Measurements from ENCODE around the gene TSC22D1. TPM values are rescaled to one million over a fixed set of nuclear protein-coding genes. Genes with fewer than 3 reads are reported as not detected.

Gene TSC22D1
- total RNA-seq, 1 experiment from 2014 or later = 37.3 TPM

DNA sequence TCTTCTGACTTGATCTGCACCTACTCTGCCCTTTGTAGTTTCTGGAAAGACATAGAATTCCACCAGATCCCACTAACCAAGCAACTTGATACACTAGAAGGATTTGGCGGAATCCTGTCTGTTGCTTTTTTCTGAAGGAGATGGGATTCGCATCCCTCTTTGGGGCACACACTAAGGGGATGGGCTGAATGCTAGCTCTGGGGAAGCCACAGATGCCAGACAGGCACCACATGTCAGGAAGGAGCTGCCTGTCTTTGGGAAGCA lies 150.4 kb downstream of the TSC22D1 start:
- in situ Hi-C loops (cut with HindIII; ENCODE audit: low pct_unique_long_range_greater_than_20kb, low sequenced_read_pairs) = loop anchor here (25.0 kb wide), 1 partner anchor 388 kb away; no protein-coding TSS in a partner anchor

DNA sequence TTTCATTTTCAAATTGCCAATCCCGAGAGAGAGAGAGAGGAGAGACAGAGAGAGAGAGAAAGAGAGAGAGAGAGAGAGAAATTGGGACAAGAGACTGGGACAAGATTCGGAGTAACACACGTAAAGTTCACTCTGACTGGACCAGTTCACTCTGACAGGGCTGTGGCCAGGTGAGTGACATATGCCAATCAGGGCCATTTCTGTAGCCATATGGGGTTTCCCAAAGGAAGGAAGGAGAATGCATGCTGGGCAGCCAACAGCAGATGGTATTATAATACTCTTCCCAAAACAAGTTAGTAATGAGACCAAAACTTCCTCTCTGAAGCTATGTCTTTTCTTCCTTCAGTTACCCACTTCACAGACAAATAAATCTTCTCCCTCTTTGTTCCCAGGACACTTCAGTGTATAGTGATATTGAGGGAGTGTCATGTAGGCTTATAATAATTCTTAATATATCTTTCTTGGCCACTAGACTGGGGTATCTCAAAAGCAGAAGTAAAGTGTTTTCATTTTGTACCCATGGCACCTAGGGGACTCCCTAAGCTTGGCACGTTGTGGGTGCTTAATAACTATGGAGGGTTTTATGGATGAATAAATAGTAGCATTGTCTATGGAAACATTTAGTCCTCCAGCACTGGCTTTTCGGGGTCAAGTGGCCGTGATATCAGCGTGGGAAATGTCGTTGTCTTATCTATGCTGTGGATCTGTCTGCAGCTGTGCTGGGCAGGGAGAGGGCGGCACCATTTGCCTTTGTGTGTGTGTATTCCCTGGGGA lies 150.9 kb downstream of the TSC22D1 start:
- DNase-seq (ENCODE audit: low read depth, low spot score) = no peak
- in situ Hi-C loops (cut with HindIII; ENCODE audit: low pct_unique_long_range_greater_than_20kb, low sequenced_read_pairs) = loop anchor here (25.0 kb wide), 1 partner anchor 388 kb away; no protein-coding TSS in a partner anchor

More for the DNA sequence above, 150.4 kb downstream of the TSC22D1 start:
- DNase-seq (ENCODE audit: low read depth, low spot score) = no peak

DNA sequence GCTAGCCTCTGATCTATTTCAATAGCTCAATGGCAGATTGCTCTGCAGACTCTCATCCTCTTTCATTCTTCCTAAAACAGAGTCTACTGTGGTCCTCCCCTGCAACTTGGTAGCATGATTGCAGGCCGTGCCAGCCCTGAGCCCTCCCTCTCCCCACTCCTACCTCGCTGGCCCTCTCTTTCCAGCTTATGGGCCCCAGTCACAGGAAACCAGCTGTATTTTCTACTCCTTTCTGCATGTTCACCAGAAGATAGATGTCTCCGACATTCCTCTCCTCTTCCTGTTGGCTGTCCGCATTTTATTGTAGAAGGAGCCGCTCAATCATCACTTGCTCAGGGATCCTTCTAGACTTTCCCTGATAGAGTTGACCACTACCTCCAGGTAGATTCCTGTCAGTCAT lies 152.3 kb downstream of the TSC22D1 start:
- no peak for DNase-seq (ENCODE audit: low read depth, low spot score)
- in situ Hi-C loops (cut with HindIII; ENCODE audit: low pct_unique_long_range_greater_than_20kb, low sequenced_read_pairs) = no loop called here

DNA sequence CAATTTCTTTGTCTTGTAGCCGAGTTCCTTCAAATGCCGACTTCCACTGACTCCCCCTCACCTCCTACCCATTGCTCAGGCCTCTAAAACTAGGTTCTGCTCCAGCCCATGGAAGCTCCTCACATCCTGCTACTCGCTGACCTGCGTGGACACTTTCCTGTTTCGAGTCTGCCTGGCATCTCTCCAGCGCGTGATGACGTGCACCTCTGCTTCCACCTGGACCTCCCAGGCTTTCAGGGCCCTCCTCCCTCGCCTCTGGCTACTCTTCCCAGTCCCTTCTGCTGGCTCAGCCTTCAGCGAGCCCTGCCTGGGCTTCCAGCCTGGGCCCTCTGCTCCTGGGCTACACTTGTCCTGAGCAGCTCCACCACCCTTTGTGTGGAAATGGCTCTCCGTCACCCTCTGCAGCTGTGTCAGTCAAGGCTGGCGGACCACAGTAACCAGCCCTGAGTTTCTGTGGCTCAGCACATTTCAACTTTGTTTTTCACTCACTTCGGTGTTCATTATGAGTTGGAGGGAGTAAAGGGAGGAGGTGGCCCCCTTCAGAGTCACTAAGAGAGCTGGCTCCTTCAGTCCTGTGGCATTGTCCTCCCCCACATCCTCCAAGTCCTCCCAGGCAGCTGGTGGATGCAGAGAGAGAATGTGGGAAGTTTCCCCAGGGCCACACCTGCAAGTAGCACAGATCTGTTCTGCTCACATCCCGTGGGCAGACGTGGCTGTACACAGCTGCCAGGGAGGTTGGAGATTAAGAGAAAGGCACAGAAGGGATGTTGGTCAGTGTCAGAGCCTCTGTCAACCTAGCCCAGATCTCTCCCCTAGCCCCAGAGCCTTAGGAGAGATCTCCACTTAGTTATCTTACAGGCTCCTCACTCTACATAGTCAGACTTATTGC lies 153.1 kb downstream of the TSC22D1 start:
- DNase-seq (ENCODE audit: low read depth, low spot score) = no peak
- in situ Hi-C loops (cut with HindIII; ENCODE audit: low pct_unique_long_range_greater_than_20kb, low sequenced_read_pairs) = no loop called here

DNA sequence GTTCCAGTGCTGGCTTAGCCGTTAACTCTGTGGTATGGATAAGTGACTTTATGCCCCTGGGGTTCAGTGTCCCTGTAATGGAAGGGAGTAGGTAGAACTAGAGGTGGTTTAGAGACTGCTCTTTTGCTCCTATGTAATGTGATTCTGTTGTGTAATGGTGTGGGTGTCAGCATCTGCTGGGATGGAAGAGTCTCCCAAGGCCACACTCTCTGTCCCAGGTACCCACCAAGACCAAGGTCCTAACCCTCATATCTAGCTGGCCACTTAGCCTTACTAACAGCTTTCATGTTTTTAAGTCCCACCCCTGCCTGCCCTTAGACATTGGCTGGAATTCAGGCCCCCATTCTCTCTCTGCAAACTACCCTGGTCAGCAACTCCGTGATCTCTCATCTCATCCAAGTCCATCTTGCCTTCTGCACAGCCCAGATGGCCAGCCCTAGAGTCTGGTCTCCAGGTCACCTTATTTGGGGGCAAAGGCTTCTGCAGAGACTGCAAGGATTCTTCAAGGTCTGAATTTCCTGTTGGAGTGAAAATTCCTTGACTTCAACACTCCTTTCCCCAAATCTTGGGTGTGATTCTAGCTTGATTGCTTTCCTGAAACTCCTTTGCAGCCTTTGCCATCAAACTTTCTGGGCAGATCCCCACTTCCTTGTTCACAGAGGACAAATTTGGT lies 154.1 kb downstream of the TSC22D1 start:
- in situ Hi-C loops (cut with HindIII; ENCODE audit: low pct_unique_long_range_greater_than_20kb, low sequenced_read_pairs) = no loop called here
- no peak for DNase-seq (ENCODE audit: low read depth, low spot score)

DNA sequence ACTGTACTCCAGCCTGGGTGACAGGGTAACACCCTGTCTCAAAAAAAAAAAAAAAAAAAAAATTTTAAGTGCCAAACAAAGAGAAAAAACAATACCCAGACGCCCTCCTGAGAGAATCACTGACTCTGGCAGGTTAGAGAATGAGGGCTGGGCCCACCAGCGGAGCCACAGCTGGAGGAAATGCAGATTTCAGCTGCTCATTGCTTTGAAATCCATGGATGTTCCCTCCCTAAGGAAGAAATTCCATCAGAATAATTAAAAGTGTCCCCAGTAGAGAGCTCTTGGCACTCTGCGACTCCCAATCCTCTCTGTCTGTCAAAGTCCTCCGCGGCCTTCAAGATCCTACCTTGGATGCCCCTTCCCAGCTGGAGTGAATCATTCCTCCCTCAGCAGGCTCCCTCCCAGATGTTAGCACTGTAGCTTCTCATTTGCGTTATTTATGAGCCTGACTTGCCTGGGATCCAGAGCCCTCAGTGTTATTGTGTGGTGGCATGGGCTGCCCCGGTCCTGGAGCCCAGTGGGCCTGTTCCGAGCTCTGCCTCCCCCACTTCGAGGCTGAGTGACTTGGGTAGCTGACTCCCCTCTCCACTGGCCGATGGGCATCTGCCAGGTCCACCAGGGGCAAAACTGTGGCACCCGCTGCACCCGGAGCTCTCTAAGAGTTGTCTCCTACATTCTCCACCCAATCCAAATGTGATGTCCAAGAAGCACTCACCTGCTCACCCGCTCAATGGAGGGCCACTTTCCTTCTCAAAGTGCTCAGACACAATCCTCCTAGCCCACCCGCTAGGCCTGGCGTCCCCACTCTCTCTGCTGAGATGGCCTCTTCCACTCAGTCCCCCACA lies 155.5 kb downstream of the TSC22D1 start:
- in situ Hi-C loops (cut with HindIII; ENCODE audit: low pct_unique_long_range_greater_than_20kb, low sequenced_read_pairs) = no loop called here
- DNase-seq (ENCODE audit: low read depth, low spot score) = no peak

DNA sequence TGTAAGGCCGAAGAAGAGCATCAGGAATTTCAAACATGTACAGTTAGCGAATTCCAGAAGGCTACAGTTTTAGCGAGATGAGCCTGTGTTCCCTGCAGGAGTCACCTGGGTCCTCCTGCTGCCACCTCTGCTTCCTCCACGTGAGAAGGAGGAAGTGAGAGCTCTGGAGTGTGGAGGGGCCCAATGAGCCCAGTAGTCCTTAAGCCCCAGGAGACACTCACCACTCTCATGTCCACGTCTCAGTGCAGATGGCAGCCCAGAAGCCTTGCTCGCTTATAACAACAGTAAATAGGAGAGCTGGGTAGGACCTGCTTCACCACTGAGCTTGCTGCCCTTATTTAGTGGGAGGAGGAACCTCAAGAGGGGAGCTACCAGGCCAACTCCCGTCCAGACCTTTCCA lies 158.3 kb downstream of the TSC22D1 start:
- DNase-seq (ENCODE audit: low read depth, low spot score) = no peak
- in situ Hi-C loops (cut with HindIII; ENCODE audit: low pct_unique_long_range_greater_than_20kb, low sequenced_read_pairs) = no loop called here

DNA sequence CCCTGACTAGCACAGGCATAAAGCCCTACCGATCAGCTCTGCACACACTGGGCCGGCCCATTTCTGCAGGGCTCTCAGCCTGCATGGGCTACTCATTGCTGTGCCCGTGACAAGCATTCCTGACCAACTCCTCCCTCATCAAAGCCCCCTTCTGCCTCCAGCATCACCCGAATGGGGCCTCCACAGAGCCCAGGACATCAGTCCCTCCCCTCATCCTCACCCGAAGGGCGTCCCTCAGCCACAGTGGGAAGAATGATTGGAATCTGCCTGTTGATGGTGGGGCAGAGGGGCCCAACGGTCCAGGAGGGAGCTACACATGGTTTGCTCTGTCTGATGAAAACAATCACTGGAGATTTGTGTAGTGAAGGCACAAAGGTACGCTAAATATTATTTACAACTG lies 158.7 kb downstream of the TSC22D1 start:
- no peak for DNase-seq (ENCODE audit: low read depth, low spot score)
- in situ Hi-C loops (cut with HindIII; ENCODE audit: low pct_unique_long_range_greater_than_20kb, low sequenced_read_pairs) = no loop called here

DNA sequence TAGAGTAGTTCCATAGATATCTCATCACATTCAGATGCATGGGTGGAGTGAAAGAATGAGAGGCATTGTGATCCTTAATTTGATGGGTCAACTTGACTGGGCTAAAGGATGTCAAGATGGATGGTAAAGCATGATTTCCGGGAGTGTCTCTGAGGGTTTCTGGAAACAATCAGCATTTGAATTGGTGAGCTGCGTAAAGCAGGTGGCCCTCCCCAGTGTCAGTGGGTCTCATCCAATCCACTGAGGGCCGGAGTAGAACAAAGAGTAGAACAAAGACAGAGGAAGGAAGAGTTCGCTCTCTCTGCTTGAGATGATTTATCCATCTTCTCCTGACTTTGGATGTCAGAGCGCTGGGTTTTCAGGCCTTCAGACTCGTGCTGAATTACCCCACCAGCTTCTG lies 159.4 kb downstream of the TSC22D1 start:
- DNase-seq (ENCODE audit: low read depth, low spot score) = no peak
- in situ Hi-C loops (cut with HindIII; ENCODE audit: low pct_unique_long_range_greater_than_20kb, low sequenced_read_pairs) = no loop called here

DNA sequence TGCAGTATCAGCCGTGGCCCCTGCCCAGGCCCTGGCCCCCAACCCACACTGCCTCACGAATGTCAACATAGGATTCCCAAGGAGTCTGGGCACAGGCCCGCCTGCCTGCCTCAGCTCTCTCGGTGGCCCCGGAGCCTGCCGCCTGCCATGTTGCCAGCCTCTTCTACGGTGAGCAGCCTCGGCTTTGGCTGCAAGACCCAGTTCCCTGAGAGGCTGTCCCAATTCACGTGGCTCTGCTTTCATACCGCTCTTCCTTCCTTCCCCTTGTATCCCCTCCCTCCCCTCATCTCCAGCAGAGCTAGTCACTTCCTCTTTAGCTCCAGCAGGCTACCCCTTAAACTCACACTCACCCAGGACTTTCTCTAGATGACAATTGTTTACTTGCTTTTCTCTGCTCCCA lies 159.8 kb downstream of the TSC22D1 start:
- in situ Hi-C loops (cut with HindIII; ENCODE audit: low pct_unique_long_range_greater_than_20kb, low sequenced_read_pairs) = no loop called here
- DNase-seq (ENCODE audit: low read depth, low spot score) = no peak

DNA sequence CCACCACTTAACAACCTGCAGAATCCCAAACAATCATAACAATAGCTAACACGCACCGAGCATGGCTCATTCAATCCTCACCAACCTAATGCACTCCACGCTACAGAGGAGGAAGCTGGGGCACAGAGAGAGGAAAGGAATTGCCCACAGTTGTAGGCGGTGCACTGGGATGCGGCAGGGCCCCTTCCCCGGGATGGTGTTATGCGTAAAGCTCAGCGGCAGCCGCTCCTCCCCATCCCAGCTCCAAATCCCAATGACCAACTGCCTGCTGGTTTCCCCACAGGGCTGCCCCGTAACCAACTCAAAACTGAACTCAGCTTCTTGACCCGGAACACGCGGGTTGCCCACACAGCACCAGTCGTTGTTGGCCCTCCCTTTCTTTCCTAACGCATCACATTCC lies 160.3 kb downstream of the TSC22D1 start:
- in situ Hi-C loops (cut with HindIII; ENCODE audit: low pct_unique_long_range_greater_than_20kb, low sequenced_read_pairs) = no loop called here
- DNase-seq (ENCODE audit: low read depth, low spot score) = no peak

DNA sequence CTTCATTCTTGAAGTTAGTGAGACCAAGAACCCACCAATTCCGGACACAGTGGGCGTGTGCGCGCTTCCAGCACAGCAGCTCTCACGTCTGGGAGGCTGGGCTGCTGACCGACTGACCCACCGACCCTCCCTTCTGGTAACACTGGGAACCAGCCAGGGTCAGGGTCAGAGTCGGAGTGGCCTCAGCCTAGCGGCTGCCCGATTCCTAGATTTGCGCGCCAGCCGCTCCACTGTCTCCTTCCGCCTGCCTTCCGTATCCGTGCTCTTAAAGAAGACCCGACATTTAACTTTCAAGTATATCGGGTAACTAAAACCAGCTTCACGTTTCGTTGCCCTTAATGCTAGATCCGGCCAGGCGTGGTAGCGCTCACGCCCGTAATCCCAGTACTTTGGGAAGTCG lies 161.4 kb downstream of the TSC22D1 start:
- in situ Hi-C loops (cut with HindIII; ENCODE audit: low pct_unique_long_range_greater_than_20kb, low sequenced_read_pairs) = no loop called here
- DNase-seq (ENCODE audit: low read depth, low spot score) = no peak

DNA sequence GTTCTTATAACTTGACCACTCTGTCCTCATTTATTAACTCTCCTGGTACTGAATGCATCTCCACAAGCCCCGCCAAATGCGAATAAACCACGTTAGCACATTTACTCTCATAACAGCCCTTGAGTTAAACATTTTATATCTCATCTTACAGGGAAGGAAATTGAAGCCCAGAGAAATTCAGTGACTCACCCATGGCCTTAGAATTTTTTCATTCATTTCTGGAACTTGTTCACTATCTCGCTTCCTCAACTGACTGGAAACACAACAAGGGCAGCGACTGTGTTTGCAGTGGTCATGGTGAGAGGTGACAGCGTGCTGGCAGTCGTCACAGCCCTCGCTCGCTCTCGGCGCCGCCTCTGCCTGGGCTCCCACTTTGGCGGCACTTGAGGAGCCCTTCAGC lies 163.0 kb downstream of the TSC22D1 start:
- in situ Hi-C loops (cut with HindIII; ENCODE audit: low pct_unique_long_range_greater_than_20kb, low sequenced_read_pairs) = no loop called here
- DNase-seq (ENCODE audit: low read depth, low spot score) = no peak

DNA sequence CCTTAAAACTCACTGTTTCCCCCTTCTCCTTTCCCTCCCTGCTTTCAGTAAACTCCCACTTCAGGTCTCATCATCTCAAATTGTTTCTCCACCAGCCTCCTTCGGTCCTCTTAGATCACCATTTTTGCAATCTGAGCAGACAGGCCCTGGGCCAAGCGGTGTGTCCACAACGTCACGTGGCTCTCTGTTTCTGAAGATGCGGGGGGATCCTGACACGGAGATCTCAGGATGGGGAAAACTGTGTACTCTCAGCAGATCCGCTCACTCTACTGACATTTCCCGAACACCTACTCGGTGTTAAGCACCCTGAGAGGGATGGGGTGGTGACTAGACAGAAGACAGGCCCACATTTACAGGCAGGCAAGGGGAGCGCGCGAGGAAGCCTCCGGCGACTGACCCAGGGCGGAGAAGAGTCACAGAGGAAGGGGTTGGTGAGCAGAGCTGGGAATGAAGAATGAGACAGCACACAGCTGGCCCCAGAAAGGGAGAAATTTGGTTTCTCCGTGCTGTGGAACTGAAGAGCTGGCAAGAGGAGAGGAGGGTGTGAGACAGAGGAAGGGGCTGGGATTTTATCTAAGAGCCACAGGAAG lies 163.7 kb downstream of the TSC22D1 start:
- in situ Hi-C loops (cut with HindIII; ENCODE audit: low pct_unique_long_range_greater_than_20kb, low sequenced_read_pairs) = no loop called here
- no peak for DNase-seq (ENCODE audit: low read depth, low spot score)

DNA sequence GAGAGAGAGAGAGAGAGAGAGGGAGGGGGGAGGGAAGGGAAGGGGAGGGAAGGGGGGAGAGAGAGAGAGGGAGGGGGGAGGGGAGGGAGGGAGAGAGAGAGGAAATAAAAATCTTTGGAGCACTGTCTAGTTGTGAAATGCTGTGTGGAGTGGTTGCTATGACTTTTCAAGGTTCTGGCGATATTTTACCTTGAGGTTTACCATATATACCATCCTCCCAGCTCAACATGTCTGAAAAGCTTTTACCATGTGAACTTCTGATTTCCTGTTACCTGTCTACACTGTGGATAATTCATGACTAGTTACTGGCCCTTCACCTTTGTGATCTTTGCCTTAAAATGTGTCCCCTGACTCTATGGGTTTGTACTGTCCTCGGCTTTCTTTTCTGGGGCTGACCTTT lies 164.3 kb downstream of the TSC22D1 start:
- DNase-seq (ENCODE audit: low read depth, low spot score) = no peak
- in situ Hi-C loops (cut with HindIII; ENCODE audit: low pct_unique_long_range_greater_than_20kb, low sequenced_read_pairs) = no loop called here

DNA sequence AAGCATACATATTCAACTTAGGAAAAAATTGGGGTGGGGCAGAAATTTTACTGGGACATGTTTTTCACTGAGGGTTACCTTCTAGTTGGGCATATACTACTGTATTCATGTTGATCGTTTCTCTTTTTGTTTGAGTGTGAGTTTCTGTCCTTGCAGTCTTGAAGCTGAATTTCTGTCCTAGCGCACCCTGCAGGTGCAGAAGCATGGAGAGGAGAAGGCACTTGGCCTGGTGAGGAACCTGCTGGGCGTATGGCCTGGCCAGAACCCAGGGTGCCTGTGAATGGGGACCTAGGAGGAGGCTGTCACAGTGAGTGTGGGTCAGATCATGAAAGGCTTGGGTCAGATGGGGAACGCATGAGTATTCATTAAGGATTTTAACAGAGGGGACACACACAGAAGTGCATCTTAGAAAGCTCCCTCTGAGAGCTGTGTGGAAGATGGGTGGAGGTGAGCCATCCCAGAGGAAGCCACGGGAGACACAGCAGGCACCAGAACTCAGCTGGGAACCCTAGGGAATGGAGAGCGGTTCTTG lies 165.7 kb downstream of the TSC22D1 start:
- in situ Hi-C loops (cut with HindIII; ENCODE audit: low pct_unique_long_range_greater_than_20kb, low sequenced_read_pairs) = no loop called here
- DNase-seq (ENCODE audit: low read depth, low spot score) = no peak

DNA sequence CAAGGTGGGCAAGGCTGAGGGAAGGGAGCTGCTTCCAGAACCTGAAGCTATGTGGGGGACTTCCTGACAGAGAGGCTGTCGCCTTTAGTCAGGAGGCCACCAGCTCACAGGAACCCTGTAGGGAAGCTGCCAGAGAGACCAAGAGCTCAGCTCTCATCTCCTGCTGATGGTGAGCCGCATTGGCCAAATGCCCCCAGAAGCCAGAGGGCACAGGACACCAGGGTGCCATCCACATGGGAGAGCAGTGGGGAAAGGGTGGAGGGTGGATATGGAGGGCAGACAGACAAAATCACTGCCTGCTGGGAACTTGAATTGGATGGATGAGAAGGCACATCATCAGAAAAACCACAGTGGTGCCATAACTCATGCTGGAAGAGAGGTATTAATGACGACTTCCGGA lies 166.5 kb downstream of the TSC22D1 start:
- no peak for DNase-seq (ENCODE audit: low read depth, low spot score)
- in situ Hi-C loops (cut with HindIII; ENCODE audit: low pct_unique_long_range_greater_than_20kb, low sequenced_read_pairs) = no loop called here
